Sigmoid colon (tissue), 7 donors: Measurements from ENCODE around the gene SLC35G6. TPM values are rescaled to one million over a fixed set of nuclear protein-coding genes. Genes with fewer than 3 reads are reported as not detected.
A peak's percentile ranks its signal among the peaks of the same experiment; 100 is the strongest.
"Not testable (repeated sequence)": the region's sequence is repeated elsewhere in the genome, so short reads cannot be mapped to it uniquely, and the experiment has no call there.

ENCODE experiments used
- DNase-seq: peaks from one replicate; pipeline ENCODE4 v3.0.0-alpha.2; 2019
- H3K27ac ChIP-seq, 4 donors: fragments of 200-600 bp; sonication (generic); one replicate each; pipeline ENCODE4 v1.5.1; 2016 to 2019; ENCODE audit warnings: mild to moderate bottlenecking in 1 of 4
- H3K27me3 ChIP-seq, 3 donors: fragments of 200-600 bp; sonication (generic); one replicate each; pipeline ENCODE4 v1.5.1; 2019; ENCODE audit warnings: mild to moderate bottlenecking in 1 of 3
- H3K36me3 ChIP-seq, 4 donors: fragments of 200-600 bp; sonication (generic); one replicate each; pipeline ENCODE4 v1.5.1; 2016 to 2019
- H3K4me1 ChIP-seq, 4 donors: fragments of 200-600 bp; sonication (generic); one replicate each; pipeline ENCODE4 v1.5.1; 2017 to 2019
- H3K4me3 ChIP-seq, 4 donors: fragments of 200-600 bp; sonication (generic); one replicate each; pipeline ENCODE4 v1.5.1; 2017 to 2019; ENCODE audit warnings: mild to moderate bottlenecking in 2 of 4, moderate library complexity in 1 of 4
- H3K9me3 ChIP-seq, 4 donors: fragments of 200-600 bp in 3 of 4; sonication (generic) in 3 of 4; one replicate each; pipeline versions ENCODE4 v1.5.1 to v1.6.1; 2013 to 2019
- CTCF ChIP-seq, 4 experiments: fragments of 450-650 bp in 3 of 4; fragments of 200-600 bp in 1 of 4; IDR thresholded peaks; one replicate each; pipeline ENCODE4 v1.5.1; 2016 to 2019; ENCODE audit warnings: antibody characterized with exemption in 4 of 4, mild to moderate bottlenecking in 3 of 4, moderate library complexity in 2 of 4
- EP300 ChIP-seq, 4 donors: sonication (generic); formaldehyde crosslinking; IDR thresholded peaks; one replicate each; pipeline ENCODE4 v1.6.1; 2017; ENCODE audit warnings: antibody characterized with exemption in 4 of 4
- POLR2A ChIP-seq, 2 donors: fragments of 450-650 bp; IDR thresholded peaks; one replicate each; pipeline ENCODE4 v1.6.1; 2016; ENCODE audit warnings: antibody characterized with exemption in 2 of 2, mild to moderate bottlenecking in 2 of 2, moderate library complexity in 2 of 2
- POLR2AphosphoS5 ChIP-seq, 4 donors: sonication (generic); formaldehyde crosslinking; IDR thresholded peaks; one replicate each; pipeline ENCODE4 v1.6.1; 2017; ENCODE audit warnings: antibody characterized with exemption in 4 of 4
- WGBS, 2 donors: extraction: QIAGEN DNeasy Blood & Tissue Kit; methylation state at CpG; one replicate each; pipeline ENCODE4 v1.1.7; 2013; 5-methylcytosine and 5-hydroxymethylcytosine counted together
- intact Hi-C: fragments of 100-400 bp; cut with DNase I; formaldehyde crosslinking; loops from one replicate; pipeline ENCODE4 v1.15.1; 2023
- polyA plus RNA-seq, 3 donors: library from polyadenylated mRNA; stranded (reverse); fragments of 200-250 nt; gene quantifications; one replicate each; pipeline ENCODE4 v1.2.3, GENCODE V29; 2013
- total RNA-seq, 4 donors: library from RNA; depleted of rRNA; stranded (reverse); fragments of >200 nt; gene quantifications; one replicate each; pipeline ENCODE4 v1.1.0, GENCODE V29; 2016
- donor health status: healthy with polysubstance abuse.
- donor health status: Bipolar disorder and iron deficiency.
- donor health status: healthy.

SLC35G6 gene
- not detected for total RNA-seq
- not detected for polyA plus RNA-seq

- Histone ChIP-seq H3K4me1 (peaks cover 0 to 68% (median 59%) of the 10 kb centered on the region in 4 donors), H3K27ac (peak within 1 kb of the TSS; percentile 94 to 100 (median 100)), H3K4me3 (peak within 1 kb of the TSS in 2 of 4 donors; percentile 61 to 100)
- H3K27me3 ChIP-seq, H3K36me3 ChIP-seq, H3K9me3 ChIP-seq, DNase-seq: not testable (repeated sequence)
- intact Hi-C loops: loop anchor here (5.0 to 10.0 kb wide), 2 partner anchors 174 to 354 kb away; partner anchors contain the start of genes EIF5A and KDM6B
- WGBS, 2 donors: 95% methylated on average over 4 of the region's 4 CpGs
These were observed at the start of gene SLC35G6 for GRCh38 chr17:7481275-7481674. SLC35G6 (plus strand) TSS chr17:7481446; CDS start chr17:7481517, 71 bp downstream.

- no peak for TF ChIP-seq CTCF (IDR thresholded peaks at IDR 0.05)
- no peak for TF ChIP-seq POLR2AphosphoS5 (IDR thresholded peaks at IDR 0.05)
- no peak for TF ChIP-seq POLR2A (IDR thresholded peaks at IDR 0.05)
- no peak for TF ChIP-seq EP300 (IDR thresholded peaks at IDR 0.05)
- no peak for DNase-seq
- intact Hi-C loops: no loop called here
- no peak overlapping the region for H3K4me3 ChIP-seq
- no peaks in the 10 kb centered on the region for H3K36me3 ChIP-seq
- peaks cover 12 to 30% (median 27%) of the 10 kb centered on the region in 3 donors for H3K27me3 ChIP-seq
- 93 to 96% methylated on average over 11 of the region's 11 CpGs for WGBS, 2 donors
- H3K9me3 ChIP-seq: no peaks in the 10 kb centered on the region
- H3K4me1 ChIP-seq: peaks cover 0 to 22% (median 21%) of the 10 kb centered on the region in 4 donors
- no peak overlapping the region for H3K27ac ChIP-seq
These were observed 49.0 kb upstream of the SLC35G6 start for GRCh38 chr17:7432296-7432695.

GRCh38 chr17:7435676-7436555 lies 45.3 kb upstream of the SLC35G6 start:
- peak overlapping the region; percentile 10 to 43 (median 34) for H3K4me3 ChIP-seq
- intact Hi-C loops: loop anchor here (2.0 kb wide), 3 partner anchors 31 to 125 kb away; partner anchors contain the start of genes SENP3 and TMEM256
- DNase-seq: no peak
- TF ChIP-seq CTCF (IDR thresholded peaks at IDR 0.05) (no peak), POLR2AphosphoS5 (IDR thresholded peaks at IDR 0.05) (no peak), EP300 (IDR thresholded peaks at IDR 0.05) (no peak), POLR2A (IDR thresholded peaks at IDR 0.05) (no peak)
- H3K27ac ChIP-seq: peak overlapping the region; percentile 18 to 64 (median 31)
- H3K27me3 ChIP-seq: peaks cover 44 to 67% (median 64%) of the 10 kb centered on the region in 3 donors
- 8 to 9% methylated on average over 49 of the region's 49 CpGs for WGBS, 2 donors
- no peaks in the 10 kb centered on the region for H3K9me3 ChIP-seq
- peaks cover 0 to 57% (median 51%) of the 10 kb centered on the region in 4 donors for H3K4me1 ChIP-seq
- H3K36me3 ChIP-seq: no peaks in the 10 kb centered on the region

GRCh38 chr17:7436556-7437368 lies 44.5 kb upstream of the SLC35G6 start:
- WGBS, 2 donors: 5 to 12% methylated on average over 92 of the region's 92 CpGs
- Histone ChIP-seq H3K4me3 (peak overlapping the region in 3 of 4 donors; percentile 15 to 43 (median 37)), H3K4me1 (peaks cover 0 to 58% (median 51%) of the 10 kb centered on the region in 4 donors), H3K9me3 (no peaks in the 10 kb centered on the region), H3K27ac (peak overlapping the region; percentile 44 to 73 (median 58)), H3K27me3 (peaks cover 44 to 73% (median 72%) of the 10 kb centered on the region in 3 donors), H3K36me3 (no peaks in the 10 kb centered on the region)
- DNase-seq: peak; percentile 87
- intact Hi-C loops: loop anchor here (1.0 to 2.0 kb wide), 4 partner anchors 32 to 124 kb away; partner anchors contain the start of genes SENP3 and TMEM256
- TF ChIP-seq POLR2A (IDR thresholded peaks at IDR 0.05): no peak
- TF ChIP-seq CTCF (IDR thresholded peaks at IDR 0.05): peak; percentile 23 to 86 (median 68)
- no peak for TF ChIP-seq EP300 (IDR thresholded peaks at IDR 0.05)
- peak in 2 of 4 donors; percentile 7 to 45 for TF ChIP-seq POLR2AphosphoS5 (IDR thresholded peaks at IDR 0.05)
